Activated CD4-positive, CD25-positive, alpha-beta regulatory T cell treated with anti-CD3 and anti-CD28 coated beads, Interleukin-2, amount 50 U/mL, for 72 hours (primary cell): ENCODE measurements around the gene AGBL5.

Experiments used
- DNase-seq: peaks from one replicate; pipeline ENCODE4 v3.0.0; 2021

The AGBL5 gene, protein sequence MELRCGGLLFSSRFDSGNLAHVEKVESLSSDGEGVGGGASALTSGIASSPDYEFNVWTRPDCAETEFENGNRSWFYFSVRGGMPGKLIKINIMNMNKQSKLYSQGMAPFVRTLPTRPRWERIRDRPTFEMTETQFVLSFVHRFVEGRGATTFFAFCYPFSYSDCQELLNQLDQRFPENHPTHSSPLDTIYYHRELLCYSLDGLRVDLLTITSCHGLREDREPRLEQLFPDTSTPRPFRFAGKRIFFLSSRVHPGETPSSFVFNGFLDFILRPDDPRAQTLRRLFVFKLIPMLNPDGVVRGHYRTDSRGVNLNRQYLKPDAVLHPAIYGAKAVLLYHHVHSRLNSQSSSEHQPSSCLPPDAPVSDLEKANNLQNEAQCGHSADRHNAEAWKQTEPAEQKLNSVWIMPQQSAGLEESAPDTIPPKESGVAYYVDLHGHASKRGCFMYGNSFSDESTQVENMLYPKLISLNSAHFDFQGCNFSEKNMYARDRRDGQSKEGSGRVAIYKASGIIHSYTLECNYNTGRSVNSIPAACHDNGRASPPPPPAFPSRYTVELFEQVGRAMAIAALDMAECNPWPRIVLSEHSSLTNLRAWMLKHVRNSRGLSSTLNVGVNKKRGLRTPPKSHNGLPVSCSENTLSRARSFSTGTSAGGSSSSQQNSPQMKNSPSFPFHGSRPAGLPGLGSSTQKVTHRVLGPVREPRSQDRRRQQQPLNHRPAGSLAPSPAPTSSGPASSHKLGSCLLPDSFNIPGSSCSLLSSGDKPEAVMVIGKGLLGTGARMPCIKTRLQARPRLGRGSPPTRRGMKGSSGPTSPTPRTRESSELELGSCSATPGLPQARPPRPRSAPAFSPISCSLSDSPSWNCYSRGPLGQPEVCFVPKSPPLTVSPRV

DNA sequence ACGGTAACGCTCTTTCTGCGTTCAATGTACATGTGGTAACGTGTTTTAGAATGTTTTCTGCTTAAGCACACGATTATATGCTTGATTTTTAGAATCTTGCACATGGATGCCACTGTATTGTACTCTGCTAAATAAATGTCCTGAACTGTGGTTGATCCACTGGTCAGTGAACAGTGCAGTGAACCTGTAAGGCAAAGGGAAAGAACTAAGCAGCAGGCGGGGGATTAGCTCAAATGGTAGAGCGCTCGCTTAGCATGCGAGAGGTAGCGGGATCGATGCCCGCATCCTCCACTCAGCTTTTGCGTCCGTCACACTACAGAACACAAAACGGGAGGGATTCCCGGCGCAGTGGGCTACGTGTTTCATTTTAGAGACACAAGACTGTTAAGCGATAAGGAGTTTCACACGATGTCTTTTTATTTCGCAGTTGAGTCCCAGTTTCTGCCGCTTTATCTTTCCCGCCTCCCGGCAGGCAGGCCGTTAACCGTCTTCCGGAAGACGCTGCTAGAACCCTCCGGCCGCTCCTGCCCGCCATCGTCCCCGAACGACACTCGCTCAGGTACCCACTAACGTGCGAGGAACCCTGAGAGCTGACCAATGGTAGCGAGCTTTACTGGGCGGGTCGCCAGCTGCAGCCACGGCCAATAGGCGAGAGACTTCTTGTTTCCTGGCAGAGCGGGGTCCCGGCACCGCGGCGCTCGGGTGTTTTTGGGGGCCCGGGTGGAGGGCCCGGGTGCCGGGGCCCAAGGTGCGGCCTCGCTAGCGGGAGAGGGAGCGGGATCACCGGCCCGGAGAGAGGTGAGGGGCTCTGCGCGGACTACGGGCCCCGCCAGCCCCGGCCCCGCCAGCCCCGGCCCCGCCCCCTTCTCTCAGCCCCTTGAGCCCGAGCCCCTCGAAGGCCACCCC lies at the start of gene AGBL5:
Gene AGBL5, plus strand, starts transcription at position 673 of the 906 bp plus-strand sequence. CDS start 1,291 bp downstream, outside the sequence.
- peak; percentile 93 for DNase-seq

DNA sequence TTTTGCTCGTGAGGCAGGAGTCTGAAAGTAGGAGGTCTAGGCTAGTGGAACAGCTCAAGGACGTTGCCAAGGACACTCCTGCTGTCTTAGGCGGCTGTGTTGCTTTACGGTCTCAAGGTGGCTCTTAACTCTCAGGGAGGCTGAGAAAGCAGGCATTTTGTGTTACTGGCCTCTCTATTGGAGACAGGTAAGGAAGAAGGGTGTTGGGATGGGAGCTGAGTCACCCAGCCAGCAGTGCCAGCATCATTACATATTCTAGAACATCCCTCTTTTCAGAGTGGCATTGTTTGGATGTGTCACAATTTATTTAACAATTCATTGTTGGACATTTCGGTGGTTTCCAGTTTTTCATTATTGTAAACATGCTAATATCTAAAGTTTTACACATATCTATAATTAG lies 49.5 kb upstream of the AGBL5 start:
- DNase-seq: no peak

DNA sequence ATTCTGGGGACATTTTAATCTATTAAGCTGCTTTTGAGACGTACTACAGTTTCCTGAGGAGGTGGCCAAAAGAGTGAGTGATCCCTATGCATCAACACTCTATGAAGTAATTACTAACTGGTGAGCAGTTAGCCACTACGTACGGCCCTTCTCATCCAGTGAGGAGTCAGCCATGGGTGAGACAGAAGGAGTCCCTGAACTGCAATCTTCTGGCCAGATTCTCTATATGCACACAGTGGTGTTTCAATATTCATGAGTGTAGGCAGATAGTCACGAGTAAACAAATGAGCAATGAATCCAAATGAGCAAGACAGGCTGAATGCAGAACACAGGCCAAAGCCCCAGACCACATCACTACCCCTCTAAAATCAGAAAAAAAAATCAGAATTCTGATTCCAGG lies 48.5 kb upstream of the AGBL5 start:
- no peak for DNase-seq

DNA sequence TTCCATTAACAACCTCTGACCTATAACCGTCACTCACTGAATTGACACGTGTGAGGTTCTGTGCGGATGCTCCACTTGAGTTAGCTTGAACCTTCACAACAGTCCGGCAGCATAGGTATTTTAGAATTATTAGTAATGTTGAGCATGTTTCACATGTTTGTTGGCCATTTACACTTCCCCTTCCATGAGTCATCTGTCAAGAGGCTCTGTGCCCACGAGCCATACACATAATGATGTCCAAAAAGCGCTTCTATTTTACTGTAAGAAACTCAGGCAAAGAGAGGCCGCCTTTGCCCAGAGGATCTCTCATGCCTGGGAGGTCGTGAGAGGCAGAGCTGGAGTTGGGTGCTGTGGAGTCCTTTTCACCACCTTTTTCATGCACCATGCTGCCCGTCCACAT lies 47.6 kb upstream of the AGBL5 start:
- no peak for DNase-seq

DNA sequence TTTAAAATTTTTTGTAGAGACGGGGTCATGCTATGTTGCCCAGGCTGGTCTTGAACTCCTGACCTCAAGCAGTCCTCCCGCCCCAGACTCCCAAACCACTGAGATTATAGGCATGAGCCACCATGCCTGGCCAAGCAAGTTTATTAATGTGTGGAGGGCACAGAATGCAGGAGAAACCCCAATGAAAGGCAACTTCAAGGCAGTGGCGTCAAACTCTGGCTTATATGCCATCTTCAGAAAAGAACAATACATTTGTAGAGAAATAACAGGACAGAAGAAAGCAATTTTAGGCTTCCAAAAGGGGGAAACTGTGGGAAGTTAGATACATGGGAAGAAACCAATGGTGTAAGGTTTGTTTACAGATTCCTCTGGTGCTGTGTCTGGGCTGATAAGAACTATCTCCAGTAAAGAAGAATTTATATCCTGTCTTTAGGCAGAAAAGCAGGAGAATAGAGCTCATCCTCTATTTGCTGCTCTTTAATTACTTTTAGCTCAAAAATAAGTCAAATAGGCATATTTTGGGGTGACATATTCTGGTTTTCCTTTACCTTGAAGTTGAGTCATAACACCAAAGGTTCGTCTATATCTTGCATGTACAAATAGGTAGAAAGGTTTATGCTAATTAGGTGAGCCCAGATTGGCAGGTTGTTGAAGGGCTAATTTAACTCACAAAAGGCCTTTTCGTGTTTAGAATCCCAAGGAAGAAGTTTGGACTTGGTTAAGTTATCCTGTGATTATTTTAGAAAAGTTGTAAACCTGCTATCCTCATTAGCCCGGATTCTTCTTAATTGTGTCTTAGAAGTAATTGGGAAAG lies 44.7 kb upstream of the AGBL5 start:
- no peak for DNase-seq

DNA sequence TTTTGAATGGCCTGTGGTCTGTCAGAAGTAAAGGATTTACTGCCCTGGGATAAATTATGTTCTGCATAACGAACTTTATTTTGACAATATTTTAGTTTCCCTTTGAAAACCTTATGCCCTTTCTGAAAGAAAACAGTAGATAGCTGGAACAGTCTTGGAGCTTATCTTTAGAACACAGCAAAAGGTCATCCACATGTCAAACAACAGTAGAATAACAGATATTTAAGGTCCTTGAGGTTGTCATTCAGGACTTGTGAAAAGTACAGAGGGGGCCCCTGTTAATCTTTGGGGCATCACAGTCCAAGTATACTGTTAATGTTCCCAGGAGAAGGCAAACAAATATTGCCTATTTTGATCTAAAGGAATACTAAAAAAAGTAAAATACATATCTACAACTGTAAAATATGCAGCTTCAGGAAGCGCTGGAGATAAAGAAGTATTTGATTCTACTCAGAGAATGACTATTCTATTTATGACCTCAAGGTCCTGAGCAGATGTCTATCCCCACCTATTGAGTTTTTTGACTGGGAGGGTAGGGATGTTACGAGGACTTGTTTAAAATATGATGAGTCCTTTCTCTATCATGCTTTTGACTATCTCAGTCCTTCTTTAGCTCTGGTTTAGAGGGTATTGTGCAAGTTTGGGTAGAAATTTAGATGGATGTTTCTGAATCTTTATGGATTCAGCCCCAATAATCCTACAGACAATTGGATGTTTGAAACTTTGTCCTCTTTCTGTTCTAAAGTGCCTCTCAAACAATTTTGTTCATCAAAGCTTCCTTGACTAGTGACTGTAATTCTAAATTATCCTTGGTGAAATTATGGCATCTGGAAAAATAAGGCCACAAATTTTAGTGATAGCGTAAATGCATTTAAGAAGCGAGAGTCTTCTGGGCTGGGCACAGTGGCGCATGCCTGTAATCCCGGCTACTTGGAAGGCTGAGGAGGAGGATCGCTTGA lies 43.8 kb upstream of the AGBL5 start:
- no peak for DNase-seq

DNA sequence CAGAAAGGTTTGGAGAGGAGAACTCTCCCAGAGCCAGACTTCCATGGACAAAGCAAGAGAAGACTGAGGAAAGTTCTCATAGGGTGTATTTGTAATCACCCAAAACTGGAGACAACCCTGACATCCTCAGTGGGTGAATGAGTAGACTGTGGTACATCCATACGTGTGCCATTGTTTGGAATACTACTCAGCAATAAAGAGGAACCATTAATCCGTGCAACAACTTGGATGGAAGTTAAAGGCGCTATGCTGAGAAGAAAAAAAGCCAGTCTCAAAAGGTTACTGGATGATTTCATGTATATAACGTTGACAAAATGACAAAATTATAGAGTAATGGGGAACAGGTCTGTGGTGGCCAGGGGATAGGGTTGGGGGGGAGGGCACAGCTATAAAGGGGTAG lies 42.8 kb upstream of the AGBL5 start:
- no peak for DNase-seq

DNA sequence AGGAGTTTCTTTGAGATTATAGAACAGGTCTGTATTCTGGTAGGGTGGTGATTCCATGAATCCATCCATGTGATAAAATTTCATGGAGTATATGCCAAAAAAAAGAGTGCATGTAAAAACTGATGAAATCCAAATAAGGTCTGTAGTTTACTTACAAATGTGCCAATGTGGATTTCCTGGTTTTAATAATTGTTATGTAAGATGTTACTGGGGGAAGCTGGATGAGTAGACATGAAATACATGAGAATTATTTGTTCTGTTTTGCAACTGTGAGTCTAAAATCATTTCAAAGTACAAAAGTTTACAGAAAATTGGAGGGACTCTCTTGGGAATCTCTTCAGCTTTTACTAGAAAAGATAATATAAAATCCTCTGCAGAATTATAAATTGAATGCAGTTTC lies 42.4 kb upstream of the AGBL5 start:
- no peak for DNase-seq

DNA sequence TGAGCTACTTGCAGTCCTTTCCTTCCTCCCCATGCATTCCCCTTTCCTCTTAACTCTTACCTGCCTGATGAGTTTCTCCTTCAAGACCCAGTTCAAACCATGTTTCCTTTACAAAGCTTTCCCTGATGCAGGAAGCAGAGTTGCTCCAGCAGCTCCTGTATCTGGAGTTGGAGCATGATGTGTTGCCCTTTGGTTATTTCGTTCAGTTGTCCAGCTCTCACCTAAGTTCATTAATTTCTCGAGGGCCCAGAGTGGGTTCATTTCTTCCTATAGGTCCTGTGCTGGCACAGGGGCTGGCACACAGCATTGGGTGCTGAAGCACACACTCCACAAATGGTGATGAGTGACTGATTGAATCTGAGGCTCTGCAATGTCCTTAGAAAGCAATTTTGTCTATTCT lies 41.8 kb upstream of the AGBL5 start:
- no peak for DNase-seq

DNA sequence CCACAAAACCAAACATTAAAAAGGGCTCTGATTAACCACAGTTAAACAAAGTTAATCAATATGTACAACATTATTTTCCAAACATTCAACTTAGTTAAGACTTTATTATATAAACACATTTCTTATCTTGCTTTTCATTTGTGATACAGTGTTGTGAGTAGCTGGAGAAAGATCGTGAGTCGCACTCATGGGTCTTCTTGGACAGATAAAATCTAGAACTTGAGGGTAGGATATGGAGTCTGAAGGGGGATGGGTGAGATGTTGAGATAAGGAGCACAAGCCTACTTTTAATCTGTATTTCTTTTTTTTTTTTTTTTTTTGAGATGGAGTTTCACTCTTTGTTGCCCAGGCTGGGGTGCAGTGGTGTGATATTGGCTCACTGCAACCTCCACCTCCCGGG lies 41.3 kb upstream of the AGBL5 start:
- DNase-seq: no peak

DNA sequence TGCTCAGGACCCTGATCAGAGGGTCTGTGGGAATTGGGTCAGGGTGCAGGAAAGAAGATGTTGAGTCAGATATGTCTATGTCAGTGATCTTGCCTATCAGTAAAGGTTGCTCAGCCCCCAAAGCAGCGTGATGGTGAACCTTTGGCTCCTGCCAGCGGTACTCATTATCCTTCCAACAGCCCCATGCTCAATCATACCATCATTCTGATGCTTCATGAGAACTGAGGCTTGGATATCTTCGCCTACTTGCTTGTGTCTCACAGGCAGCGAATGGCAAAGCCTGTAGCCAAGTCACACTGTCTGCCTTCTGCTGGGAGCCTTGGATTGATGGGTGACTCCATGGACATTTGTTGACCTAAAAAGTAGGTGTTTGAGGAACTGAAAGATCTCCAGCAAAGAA lies 37.7 kb upstream of the AGBL5 start:
- DNase-seq: no peak

DNA sequence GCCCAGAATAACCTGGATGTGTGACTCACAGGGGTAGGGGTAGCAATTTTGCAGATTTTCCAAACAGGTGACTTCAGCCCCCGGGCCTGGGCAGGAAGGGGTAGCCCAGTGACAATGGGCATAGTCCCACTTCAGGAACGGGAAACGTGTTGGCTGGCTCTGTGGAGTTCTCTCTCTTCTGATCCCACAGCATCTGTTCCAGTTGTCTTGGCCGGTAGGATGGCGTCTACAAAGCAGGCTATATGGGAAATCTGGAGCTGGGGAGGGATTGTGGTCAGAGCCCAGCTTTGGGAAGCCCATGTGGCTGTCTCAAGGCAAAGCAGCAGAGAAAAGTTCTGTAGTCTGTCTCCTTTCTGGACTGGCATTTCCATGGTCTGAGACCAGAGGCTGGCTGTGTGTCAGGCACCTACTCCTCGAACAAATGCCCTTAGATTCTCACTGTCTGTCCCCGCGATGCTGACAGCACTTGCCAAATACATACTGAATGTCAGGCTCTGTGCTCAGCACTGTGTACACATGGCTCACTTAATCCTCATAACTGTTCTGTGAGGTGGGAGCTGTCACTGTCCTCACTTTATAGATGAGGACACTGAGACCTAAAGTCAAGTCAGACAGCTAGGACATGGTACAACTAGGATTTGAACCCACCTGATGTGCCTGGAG lies 36.6 kb upstream of the AGBL5 start:
- no peak for DNase-seq

DNA sequence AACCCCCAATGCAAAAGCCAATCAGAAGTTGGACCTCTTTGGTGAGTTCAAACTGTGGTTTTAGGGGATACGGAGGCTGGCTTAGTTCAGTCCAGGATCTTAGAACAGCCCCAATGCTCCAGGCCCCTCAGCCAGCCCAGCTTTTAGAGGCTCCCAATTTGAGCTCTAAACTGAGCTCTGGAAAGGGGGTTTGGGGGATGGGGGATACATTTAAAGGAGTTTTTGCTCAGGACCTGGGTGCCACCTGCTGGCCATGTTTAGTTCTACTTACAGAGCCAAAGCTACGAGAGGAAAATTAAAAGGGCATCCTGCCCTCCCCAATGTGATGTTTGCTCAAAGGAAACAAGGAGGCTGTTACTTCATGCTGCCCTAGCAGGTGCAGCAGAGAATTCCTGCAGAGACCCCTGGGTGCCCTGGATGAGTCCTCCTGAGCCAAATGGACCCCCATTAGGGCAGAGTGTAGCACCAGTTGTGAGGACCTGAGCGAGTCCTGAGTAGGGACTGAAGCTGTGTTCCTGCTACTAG lies 34.6 kb upstream of the AGBL5 start:
- no peak for DNase-seq

DNA sequence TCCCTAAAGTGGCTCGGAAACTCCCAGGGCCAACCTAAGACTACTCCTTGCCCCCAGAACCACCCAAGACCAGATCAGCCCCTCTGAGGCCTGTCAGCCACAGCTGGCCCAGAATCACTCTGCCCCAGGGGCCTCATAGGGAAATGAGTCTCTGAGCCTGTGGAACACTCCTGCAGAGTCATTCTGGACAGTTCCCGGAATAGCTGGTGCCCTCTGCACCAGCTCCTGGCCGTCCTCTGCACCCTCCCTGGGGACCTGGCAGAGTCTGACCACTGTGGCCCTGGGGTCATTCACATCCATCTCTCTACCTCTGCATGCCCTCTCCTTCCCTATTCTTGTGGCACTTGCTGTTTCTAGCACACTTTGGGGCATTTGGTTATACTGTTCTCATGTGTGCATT lies 33.3 kb upstream of the AGBL5 start:
- DNase-seq: no peak

DNA sequence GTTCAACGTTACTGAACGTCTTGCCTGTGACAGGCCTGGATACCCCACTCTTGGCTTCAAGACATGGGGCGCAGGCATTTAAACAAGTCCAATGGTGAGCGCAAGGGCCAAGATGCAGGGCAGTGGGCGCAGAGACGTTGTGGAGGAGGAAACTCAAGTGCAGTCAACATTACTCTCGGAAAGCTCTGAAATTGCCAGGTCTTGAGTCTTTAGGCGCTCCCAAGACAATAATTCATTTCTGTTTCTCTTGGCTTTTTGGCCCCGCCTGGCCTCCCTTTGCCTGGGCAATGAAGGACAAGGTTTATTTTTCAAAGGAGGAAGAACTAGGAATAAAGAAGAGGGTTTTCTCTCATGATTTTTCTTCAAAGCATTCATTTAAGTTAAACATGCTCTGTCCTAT lies 32.0 kb upstream of the AGBL5 start:
- no peak for DNase-seq

DNA sequence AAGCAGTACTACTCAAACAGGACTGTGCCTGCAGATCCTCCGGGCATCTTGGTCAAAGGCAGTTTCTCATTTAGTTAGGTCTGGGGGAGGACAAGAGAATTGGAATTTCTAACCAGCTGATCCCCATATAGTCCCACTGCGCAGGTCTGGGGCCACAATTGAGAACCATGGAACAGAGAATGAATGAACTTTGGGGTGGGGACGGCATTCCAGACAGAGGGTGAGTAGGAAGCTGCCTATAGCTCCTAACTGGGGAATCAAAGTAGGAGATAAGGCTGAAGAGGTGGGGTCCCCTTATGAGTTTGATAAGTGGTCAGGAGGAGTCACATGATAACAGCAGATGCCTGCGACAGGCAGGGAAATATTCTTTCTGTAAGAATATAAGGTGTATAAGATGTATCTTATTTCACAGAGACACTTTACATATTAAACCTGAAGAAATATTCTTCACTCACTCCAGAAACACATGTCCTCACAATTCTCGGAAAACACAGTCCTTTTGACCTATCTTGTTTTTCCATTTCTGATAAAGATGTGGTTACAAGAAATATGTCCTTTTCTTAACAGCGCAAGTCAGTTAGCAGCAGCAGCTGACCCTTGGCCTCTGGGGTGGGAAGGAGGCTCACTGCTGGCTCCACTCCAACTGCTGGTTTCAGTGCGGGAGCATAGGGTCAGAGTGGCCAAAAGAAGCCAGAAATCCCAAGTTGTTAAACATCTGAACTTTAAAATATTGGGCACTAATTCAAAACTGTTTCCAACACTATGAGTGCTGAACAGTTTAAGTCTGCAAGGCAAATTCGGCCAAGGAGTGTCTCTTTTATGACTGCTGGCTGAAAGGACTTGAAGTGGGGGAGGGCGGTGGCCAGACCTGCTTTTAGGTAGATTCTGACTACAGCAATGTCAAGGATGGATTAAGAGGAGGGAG lies 31.3 kb upstream of the AGBL5 start:
- DNase-seq: no peak

DNA sequence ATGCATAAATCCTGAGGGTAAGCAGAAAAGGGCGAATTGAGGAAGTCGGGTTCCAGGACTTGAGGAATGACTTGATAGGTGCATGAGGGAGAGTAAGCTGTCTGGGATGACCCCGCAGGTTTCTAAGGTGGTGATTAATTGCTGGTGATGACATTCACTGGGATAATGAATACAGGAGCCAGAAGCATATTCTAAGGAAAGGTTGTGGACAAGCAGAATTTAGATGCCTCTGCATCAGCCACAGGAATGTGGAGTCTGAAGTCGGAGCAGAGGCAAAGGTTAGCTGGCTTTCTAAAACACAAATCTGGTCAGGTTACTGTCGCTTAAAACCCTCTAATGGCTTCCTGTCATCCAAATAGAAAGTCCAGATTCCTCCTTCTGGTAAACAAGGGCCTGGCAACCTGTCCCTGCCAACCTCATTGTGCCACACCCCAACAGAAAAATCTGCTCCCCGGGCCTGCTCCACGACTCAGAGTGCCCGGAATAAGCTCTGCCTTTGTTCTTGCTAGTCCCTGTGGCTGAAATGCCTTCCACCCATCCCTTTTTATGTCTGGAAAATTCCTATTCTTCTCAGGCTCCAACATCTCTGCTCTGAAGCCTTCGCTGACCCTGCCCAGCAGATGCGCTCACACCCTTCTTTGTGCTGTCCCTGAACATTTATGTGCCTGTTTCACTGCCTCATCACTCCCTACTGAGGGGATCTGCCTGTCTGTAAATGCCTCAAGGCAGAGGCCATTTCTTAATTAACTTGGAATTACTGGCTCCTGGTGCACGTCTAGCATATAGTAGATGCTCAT lies 30.0 kb upstream of the AGBL5 start:
- DNase-seq: no peak

DNA sequence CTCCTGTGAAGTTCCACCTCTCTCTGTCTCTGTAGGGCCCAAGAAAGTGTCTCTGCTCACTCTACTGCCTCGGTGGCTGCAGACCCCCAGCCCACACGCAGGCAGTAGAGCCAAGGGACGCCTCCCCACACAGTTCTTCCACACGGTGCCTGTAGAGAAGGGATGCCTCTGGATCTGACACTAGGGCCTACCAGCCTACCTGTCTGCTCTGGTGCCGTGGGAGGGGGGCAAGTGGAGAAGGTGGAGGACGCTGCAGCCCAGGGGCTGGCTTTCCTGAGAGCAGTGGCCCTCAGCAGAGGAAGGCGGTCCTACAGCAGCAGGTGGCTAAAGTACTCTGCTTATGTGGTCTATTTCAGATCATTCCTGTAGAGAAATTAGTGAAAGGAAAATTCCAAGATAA lies 27.7 kb upstream of the AGBL5 start:
- no peak for DNase-seq
